Occipital lobe (tissue), 2 donors: ENCODE measurements around the gene TMEM163. TPM values are rescaled to one million over a fixed set of nuclear protein-coding genes. Genes with fewer than 3 reads are reported as not detected.
"Not testable (repeated sequence)": the region's sequence is repeated elsewhere in the genome, so short reads cannot be mapped to it uniquely, and the experiment has no call there.

ENCODE experiments used
- DNase-seq: peaks from one replicate; lab custom pipeline; 2025; lab: John Stamatoyannopoulos, UW
- total RNA-seq: library from RNA; depleted of rRNA; stranded (reverse); fragments of >200 nt; gene quantifications from one replicate; pipeline ENCODE4 v1.2.3, GENCODE V29; 2014

Gene TMEM163
- total RNA-seq, 1 donor from 2014 or later, result 14.3 TPM

GRCh38 chr2:134723742-134724141, 4.9 kb upstream of the TMEM163 start:
- not testable (repeated sequence) for DNase-seq

- no peak for DNase-seq
Measured at GRCh38 chr2:134722728-134723127, 3.9 kb upstream of the TMEM163 start.

- no peak for DNase-seq
Measured at GRCh38 chr2:134721596-134721995, 2.8 kb upstream of the TMEM163 start.

- no peak for DNase-seq
Measured at GRCh38 chr2:134718023-134718816, 580 bp downstream of the TMEM163 start.

- DNase-seq, result no peak
Measured at GRCh38 chr2:134717286-134718022, 1.3 kb downstream of the TMEM163 start.

GRCh38 chr2:134716721-134717243, 2.0 kb downstream of the TMEM163 start:
- DNase-seq, result no peak

- DNase-seq, result no peak
Measured at GRCh38 chr2:134715932-134716643, 2.7 kb downstream of the TMEM163 start.

GRCh38 chr2:134714228-134714627, 4.6 kb downstream of the TMEM163 start:
- DNase-seq, result no peak

GRCh38 chr2:134713606-134714005, 5.2 kb downstream of the TMEM163 start:
- DNase-seq, result no peak

- DNase-seq, result no peak
Measured at GRCh38 chr2:134713176-134713575, 5.6 kb downstream of the TMEM163 start.

GRCh38 chr2:134712736-134713135, 6.1 kb downstream of the TMEM163 start:
- no peak for DNase-seq

- DNase-seq, result no peak
Measured at GRCh38 chr2:134712299-134712698, 6.5 kb downstream of the TMEM163 start.

GRCh38 chr2:134711692-134712091, 7.1 kb downstream of the TMEM163 start:
- DNase-seq, result no peak

GRCh38 chr2:134707330-134707676, 11.5 kb downstream of the TMEM163 start:
- no peak for DNase-seq

- no peak for DNase-seq
Measured at GRCh38 chr2:134706587-134707329, 12.0 kb downstream of the TMEM163 start.

- DNase-seq, result no peak
Measured at GRCh38 chr2:134705861-134706586, 12.8 kb downstream of the TMEM163 start.

GRCh38 chr2:134704173-134704572, 14.6 kb downstream of the TMEM163 start:
- no peak for DNase-seq

- no peak for DNase-seq
Measured at GRCh38 chr2:134703426-134703825, 15.4 kb downstream of the TMEM163 start.

GRCh38 chr2:134700730-134701129, 18.1 kb downstream of the TMEM163 start:
- no peak for DNase-seq

GRCh38 chr2:134694411-134694810, 24.4 kb downstream of the TMEM163 start:
- DNase-seq, result no peak
